Smooth muscle cell (in vitro differentiated cells): ENCODE data around the gene AP4E1. TPM values are rescaled to one million over a fixed set of nuclear protein-coding genes. Genes with fewer than 3 reads are reported as not detected.
A peak's percentile ranks its signal among the peaks of the same experiment; 100 is the strongest.

Experiments used
- DNase-seq: peaks from one replicate; lab custom pipeline; 2025; ENCODE audit not compliant: unreplicated experiment; lab: John Stamatoyannopoulos, UW
- H2AFZ ChIP-seq: fragments of 200-600 bp; sonication (generic); 2 replicates; pipeline ENCODE4 v1.6.0; 2016; ENCODE audit warnings: antibody characterized with exemption, low read depth, mild to moderate bottlenecking
- H3F3A ChIP-seq: fragments of 200-600 bp; sonication (generic); 2 replicates; pipeline ENCODE4 v1.6.0; 2017; ENCODE audit warnings: antibody characterized with exemption, low read depth
- H3K27ac ChIP-seq: fragments of 200-600 bp; sonication (generic); 2 replicates; pipeline ENCODE4 v1.5.1; 2016; ENCODE audit warnings: low read depth, mild to moderate bottlenecking
- H3K27me3 ChIP-seq: fragments of 200-600 bp; sonication (generic); 2 replicates; pipeline ENCODE4 v1.6.1; 2016; ENCODE audit warnings: low read depth, mild to moderate bottlenecking
- H3K36me3 ChIP-seq: fragments of 200-600 bp; sonication (generic); 2 replicates; pipeline ENCODE4 v1.5.1; 2016; ENCODE audit warnings: low read depth
- H3K4me1 ChIP-seq: fragments of 200-600 bp; sonication (generic); 2 replicates; pipeline ENCODE4 v1.5.1; 2016; ENCODE audit warnings: low read depth
- H3K4me2 ChIP-seq: fragments of 200-600 bp; sonication (generic); 2 replicates; pipeline ENCODE4 v1.6.0; 2016; ENCODE audit warnings: mild to moderate bottlenecking
- H3K4me3 ChIP-seq: fragments of 200-600 bp; sonication (generic); 2 replicates; pipeline ENCODE4 v1.5.1; 2016; ENCODE audit warnings: mild to moderate bottlenecking
- H3K79me2 ChIP-seq: fragments of 200-600 bp; sonication (generic); 2 replicates; pipeline ENCODE4 v1.6.0; 2016; ENCODE audit warnings: low read depth, mild to moderate bottlenecking
- H3K9ac ChIP-seq: fragments of 200-600 bp; sonication (generic); 2 replicates; pipeline ENCODE4 v1.6.0; 2016; ENCODE audit warnings: low read depth
- H3K9me3 ChIP-seq: fragments of 200-600 bp; sonication (generic); replicated peaks from 2 replicates; pipeline ENCODE4 v1.5.1; 2016; ENCODE audit warnings: low read depth
- H4K20me1 ChIP-seq: fragments of 200-600 bp; sonication (generic); 2 replicates; pipeline ENCODE4 v1.6.0; 2016; ENCODE audit warnings: low read depth
- WGBS: methylation state at CpG from one replicate; pipeline ENCODE4 v1.1.7; 2016; ENCODE audit warnings: low lambda C conversion rate; 5-methylcytosine and 5-hydroxymethylcytosine counted together
- polyA plus RNA-seq: library from polyadenylated mRNA; unstranded; fragments of >200 nt; fragmentation: Nextera tagmentation; extraction: Ambion mirVana; gene quantifications from 2 replicates; pipeline ENCODE4 v1.2.1, GENCODE V29; 2016
- total RNA-seq: library from RNA; depleted of rRNA; stranded (reverse); fragments of >200 nt; gene quantifications from 2 replicates; pipeline ENCODE4 v1.2.3, GENCODE V29; 2014
- TF ChIP-seq, protein P1 (sequence below): fragments of 200-600 bp; sonication (generic); IDR thresholded peaks from 2 replicates; pipeline ENCODE4 v1.5.1; 2017; ENCODE audit warnings: borderline replicate concordance, mild to moderate bottlenecking, antibody characterized with exemption; ENCODE audit not compliant: insufficient read depth, poor library complexity, severe bottlenecking

AP4E1 gene
- total and polyA plus RNA-seq, 2 experiments from 2014 or later = 2.3 to 8.2 TPM

DNA sequence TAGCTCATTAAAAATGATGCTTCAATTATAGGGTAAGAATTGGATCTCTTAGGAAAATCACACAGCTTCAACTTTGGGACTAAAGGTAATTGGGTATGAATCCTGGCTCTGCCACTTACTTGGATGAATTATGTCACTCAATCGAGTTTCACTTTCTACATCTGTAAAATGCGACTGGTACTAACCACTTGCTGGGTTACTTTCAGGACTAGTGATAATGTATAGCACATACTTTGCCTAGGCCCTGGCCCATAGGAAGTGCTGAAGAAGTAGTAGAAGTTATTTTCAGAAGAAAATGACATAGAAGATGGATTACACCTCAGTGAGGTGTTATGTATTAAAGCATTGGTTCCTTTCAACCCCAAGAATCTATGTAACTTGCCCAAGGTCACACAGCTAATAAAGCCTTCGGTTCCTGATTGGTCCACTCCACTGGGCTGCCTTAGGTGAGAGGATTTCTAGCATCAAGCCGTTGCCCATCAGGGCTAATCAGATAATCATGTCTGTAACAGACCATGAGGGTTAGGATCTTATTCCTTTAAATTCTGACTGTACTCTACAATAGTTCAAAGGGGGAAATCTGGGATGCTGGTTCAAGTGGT, 29.4 kb upstream of the AP4E1 start:
- Histone ChIP-seq H2AFZ (no peak overlapping the region), H3K27ac (no peak overlapping the region)
- WGBS = 91% methylated on average over 4 of the region's 4 CpGs

DNA sequence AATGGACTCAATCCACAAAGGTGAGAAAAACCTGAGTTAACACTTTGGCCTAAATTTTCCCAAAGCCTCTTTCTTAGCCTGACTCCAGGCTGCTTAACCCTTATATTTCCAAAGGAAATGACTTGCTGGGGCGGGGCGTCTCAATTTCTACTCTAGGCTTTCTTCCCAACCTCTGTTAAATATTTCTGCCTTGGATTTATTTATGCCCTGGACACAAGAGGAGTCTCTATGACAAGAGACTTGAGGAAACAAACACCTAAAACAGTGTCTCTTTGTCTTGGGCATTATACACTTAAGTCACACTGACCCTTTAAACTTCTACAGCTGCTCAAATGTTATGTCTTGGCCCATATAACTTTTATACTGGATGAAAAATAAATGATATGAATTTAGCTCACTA, 28.3 kb upstream of the AP4E1 start:
- peak overlapping the region; percentile 93 for H2AFZ ChIP-seq
- peaks cover 10% of the 10 kb centered on the region for H3K4me1 ChIP-seq
- TF ChIP-seq, protein P1, sequence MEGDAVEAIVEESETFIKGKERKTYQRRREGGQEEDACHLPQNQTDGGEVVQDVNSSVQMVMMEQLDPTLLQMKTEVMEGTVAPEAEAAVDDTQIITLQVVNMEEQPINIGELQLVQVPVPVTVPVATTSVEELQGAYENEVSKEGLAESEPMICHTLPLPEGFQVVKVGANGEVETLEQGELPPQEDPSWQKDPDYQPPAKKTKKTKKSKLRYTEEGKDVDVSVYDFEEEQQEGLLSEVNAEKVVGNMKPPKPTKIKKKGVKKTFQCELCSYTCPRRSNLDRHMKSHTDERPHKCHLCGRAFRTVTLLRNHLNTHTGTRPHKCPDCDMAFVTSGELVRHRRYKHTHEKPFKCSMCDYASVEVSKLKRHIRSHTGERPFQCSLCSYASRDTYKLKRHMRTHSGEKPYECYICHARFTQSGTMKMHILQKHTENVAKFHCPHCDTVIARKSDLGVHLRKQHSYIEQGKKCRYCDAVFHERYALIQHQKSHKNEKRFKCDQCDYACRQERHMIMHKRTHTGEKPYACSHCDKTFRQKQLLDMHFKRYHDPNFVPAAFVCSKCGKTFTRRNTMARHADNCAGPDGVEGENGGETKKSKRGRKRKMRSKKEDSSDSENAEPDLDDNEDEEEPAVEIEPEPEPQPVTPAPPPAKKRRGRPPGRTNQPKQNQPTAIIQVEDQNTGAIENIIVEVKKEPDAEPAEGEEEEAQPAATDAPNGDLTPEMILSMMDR = no peak
- H4K20me1 ChIP-seq = no peaks in the 10 kb centered on the region
- H3K9me3 ChIP-seq = no peaks in the 10 kb centered on the region
- H3K79me2 ChIP-seq = no peaks in the 10 kb centered on the region
- H3K9ac ChIP-seq = peak overlapping the region; percentile 65
- peaks cover 12% of the 10 kb centered on the region for H3F3A ChIP-seq
- no peak overlapping the region for H3K4me3 ChIP-seq
- H3K4me2 ChIP-seq = peak overlapping the region; percentile 53
- H3K27me3 ChIP-seq = no peaks in the 10 kb centered on the region
- peak overlapping the region; percentile 95 for H3K27ac ChIP-seq
- DNase-seq = no peak
- H3K36me3 ChIP-seq = no peaks in the 10 kb centered on the region
- WGBS = 97% methylated on average over 2 of the region's 2 CpGs

More for the DNA sequence above, 29.4 kb upstream of the AP4E1 start:
- H3K79me2 ChIP-seq = no peaks in the 10 kb centered on the region
- no peak for DNase-seq
- peaks cover 3% of the 10 kb centered on the region for H3F3A ChIP-seq
- no peak overlapping the region for H3K4me3 ChIP-seq
- H3K9ac ChIP-seq = no peak overlapping the region
- H3K27me3 ChIP-seq = no peaks in the 10 kb centered on the region
- no peaks in the 10 kb centered on the region for H3K36me3 ChIP-seq
- H3K9me3 ChIP-seq = no peaks in the 10 kb centered on the region
- H3K4me1 ChIP-seq = peaks cover 10% of the 10 kb centered on the region
- H3K4me2 ChIP-seq = no peak overlapping the region
- TF ChIP-seq, protein P1 = no peak
- no peaks in the 10 kb centered on the region for H4K20me1 ChIP-seq

DNA sequence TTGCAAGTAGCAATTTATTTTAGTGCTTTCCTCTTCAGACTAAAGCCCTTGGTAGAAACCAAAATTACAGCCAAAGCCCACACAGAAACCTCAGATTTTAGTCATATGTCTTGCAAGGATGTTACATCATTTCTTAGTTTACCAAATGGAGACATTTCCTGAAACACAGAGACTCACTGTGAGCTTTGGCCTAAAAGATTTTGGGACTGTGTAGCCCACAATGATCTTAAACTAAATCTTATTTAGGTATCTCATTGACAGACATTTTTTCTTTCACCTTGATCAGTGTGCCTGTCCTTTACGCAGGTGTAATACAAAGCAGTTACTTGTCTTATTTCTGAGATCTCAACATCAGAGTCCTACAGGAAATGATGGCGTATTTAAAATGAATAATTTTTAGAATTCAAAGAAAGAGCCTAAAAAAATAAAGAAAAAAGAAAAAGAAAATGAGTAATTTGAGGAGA, 27.8 kb upstream of the AP4E1 start:
- TF ChIP-seq, protein P1 = no peak
- Histone ChIP-seq H3K79me2 (no peaks in the 10 kb centered on the region), H3K4me2 (peak overlapping the region; percentile 53), H3K36me3 (no peaks in the 10 kb centered on the region), H3K9me3 (no peaks in the 10 kb centered on the region), H3K27me3 (no peaks in the 10 kb centered on the region), H3K4me3 (no peak overlapping the region), H3K9ac (peak overlapping the region; percentile 65), H3K27ac (peak overlapping the region; percentile 95), H2AFZ (peak overlapping the region; percentile 93), H4K20me1 (no peaks in the 10 kb centered on the region), H3F3A (peaks cover 12% of the 10 kb centered on the region), H3K4me1 (peaks cover 10% of the 10 kb centered on the region)
- 97% methylated on average over 2 of the region's 2 CpGs for WGBS
- no peak for DNase-seq
